ENCODE results near the gene VPS39.

- TF ChIP-seq GABPA (tag; conservative IDR thresholded peaks at IDR 0.05; ENCODE audit: low read depth) (no peak), CTCF (IDR thresholded peaks at IDR 0.05 in 2 of 3, conservative IDR thresholded peaks at IDR 0.05 in 1 of 3; ENCODE audit: insufficient read depth in 2 of 3, low read depth in 1 of 3, low read length in 3 of 3) (no peak), ILK (tag; IDR thresholded peaks at IDR 0.05; ENCODE audit: borderline replicate concordance, low read depth) (no peak), MTA1 (IDR thresholded peaks at IDR 0.05; ENCODE audit: borderline replicate concordance) (no peak), PREB (CRISPR knock-in tag; IDR thresholded peaks at IDR 0.05) (no peak), POLR2AphosphoS2 (IDR thresholded peaks at IDR 0.05; ENCODE audit: low read length) (no peak), ZZZ3 (IDR thresholded peaks at IDR 0.05) (no peak), ZFP36 (IDR thresholded peaks at IDR 0.05; ENCODE audit: low read depth, low read length, partially characterized antibody) (no peak)
- TF ChIP-seq, protein P1, sequence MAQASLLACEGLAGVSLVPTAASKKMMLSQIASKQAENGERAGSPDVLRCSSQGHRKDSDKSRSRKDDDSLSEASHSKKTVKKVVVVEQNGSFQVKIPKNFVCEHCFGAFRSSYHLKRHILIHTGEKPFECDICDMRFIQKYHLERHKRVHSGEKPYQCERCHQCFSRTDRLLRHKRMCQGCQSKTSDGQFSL (CRISPR knock-in tag; IDR thresholded peaks at IDR 0.05): no peak
- TF ChIP-seq, protein P1 (tag; IDR thresholded peaks at IDR 0.05): no peak
Observed at GRCh38 chr15:42184296-42184695, 23.8 kb downstream of the VPS39 start.

All from K562 (cell line).